Amniotic epithelial cell (primary cell): Measurements from ENCODE around the gene NAV2.

ENCODE experiments used
- DNase-seq: peaks from one replicate; pipeline ENCODE4 v3.0.0-alpha.2; 2010; ENCODE audit warnings: low read depth

Gene NAV2

DNA sequence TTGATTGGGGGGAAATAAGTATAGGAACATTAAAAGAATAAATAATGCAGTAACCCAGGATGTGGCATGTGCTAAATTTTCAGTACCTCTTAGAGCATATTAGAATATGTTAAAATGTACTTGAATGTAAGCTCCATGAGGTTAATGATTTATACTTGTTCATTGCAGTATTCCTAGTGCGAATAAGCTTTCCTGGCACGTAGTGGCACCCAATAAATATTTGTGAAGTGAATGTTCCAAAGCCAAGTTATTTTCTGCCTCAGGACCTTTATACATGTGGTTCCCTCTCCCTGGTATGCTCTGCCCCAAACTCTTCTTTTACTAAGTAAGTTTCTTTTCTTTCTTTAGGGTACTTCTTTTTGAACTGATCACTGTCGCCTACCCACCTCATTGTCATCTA is 328.9 kb downstream of the NAV2 start:
- DNase-seq: peak; percentile 21

DNA sequence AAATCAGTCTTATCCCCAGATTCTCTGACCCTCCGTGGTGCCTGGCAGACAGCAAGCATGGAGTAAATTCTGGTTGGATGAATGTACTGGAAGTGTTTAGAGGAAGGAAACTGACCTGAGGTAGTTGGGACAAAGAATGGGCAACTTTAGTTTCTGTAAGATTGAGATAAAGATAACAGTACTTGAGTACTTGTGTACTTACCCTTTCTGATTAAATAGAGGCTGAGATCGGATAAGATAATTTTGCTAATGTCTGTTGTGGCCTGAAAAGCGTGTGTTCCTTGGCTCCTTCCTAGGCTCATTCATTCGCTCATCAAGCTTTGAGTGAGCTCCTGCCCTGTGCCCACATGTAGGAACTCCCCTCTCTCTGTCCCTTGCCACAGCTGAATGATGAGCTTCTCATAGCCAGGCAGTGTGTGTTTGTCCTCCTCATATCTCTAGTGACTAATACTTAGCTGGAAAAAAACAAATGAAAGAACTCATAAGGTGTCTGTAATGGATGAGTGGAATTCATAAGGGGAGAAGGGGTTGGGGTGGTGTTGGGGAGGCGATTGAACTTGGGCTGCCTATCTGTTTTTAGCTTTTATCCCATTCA is 329.5 kb downstream of the NAV2 start:
- DNase-seq: peak; percentile 54

DNA sequence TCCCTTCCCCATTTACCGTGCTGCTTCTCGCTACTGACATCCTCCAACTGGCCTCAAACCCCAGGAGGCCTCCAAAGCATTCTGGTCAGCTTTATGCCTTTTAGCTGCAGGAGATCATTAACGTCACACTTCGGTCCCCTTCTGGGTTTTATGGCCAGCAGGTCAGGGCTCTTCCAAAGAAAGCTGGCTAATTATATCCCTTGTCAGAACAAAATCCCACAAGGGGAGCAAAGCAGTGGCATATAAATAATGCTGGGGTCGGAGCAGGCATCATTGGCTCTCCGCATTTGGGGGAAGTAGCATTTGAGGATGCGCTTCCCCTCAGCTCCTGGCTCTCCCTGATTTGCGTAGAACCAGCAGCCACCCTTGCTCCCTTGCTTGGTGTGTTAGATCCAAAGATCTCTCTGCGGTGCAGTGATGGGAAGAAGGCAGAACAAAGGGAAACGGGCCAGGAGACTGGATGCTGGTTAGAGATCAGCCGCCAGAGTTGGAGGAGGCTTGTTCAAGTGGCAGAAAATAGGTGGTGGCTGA is 330.2 kb downstream of the NAV2 start:
- no peak for DNase-seq

DNA sequence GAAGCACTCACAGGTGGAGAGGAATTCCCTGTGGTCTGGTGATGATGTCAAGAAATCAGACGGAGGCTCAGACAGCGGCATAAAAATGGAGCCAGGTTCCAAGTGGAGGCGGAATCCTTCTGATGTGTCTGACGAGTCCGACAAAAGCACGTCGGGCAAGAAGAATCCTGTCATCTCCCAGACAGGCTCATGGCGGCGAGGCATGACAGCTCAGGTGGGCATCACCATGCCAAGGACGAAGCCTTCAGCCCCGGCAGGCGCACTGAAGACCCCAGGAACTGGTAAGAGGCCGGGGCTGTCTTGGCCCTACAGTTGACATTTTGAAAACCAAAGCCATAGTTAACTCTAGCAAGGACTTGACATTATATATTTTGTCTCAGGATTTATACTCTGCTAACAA is 331.4 kb downstream of the NAV2 start:
- DNase-seq: no peak

DNA sequence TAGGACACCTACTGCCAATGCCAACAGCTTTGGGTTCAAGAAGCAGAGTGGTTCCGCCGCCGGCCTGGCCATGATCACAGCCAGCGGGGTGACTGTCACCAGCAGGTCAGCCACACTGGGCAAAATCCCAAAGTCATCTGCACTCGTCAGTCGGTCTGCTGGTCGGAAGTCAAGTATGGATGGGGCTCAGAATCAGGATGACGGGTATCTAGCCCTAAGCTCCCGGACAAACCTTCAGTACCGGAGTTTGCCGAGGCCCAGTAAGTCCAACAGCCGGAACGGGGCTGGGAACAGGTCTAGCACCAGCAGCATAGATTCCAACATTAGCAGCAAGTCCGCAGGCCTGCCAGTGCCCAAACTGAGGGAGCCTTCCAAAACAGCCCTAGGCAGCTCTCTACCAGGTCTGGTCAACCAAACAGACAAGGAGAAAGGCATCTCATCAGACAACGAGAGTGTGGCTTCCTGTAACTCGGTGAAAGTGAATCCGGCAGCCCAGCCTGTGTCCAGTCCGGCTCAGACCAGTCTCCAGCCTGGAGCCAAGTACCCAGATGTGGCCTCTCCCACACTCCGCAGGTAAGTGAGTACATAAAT is 332.6 kb downstream of the NAV2 start:
- DNase-seq: no peak

DNA sequence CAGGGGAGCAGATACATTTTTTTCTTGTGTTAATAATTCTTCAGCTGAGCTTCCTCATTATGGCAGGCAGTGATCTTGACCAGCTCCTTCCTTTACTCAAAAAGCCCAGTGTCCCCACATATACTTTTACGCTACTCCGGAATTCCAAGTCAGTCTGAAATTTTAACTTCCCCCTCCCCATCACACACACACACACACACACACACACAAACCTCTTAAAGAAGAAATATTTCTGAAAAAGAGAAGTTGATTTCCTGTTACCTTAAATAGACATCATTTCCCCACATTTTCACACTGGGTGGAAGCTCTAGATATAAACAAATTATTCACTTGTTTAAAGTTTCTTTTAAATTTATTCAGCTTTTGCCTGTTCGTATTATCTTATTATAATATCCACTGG is 333.8 kb downstream of the NAV2 start:
- DNase-seq: no peak

DNA sequence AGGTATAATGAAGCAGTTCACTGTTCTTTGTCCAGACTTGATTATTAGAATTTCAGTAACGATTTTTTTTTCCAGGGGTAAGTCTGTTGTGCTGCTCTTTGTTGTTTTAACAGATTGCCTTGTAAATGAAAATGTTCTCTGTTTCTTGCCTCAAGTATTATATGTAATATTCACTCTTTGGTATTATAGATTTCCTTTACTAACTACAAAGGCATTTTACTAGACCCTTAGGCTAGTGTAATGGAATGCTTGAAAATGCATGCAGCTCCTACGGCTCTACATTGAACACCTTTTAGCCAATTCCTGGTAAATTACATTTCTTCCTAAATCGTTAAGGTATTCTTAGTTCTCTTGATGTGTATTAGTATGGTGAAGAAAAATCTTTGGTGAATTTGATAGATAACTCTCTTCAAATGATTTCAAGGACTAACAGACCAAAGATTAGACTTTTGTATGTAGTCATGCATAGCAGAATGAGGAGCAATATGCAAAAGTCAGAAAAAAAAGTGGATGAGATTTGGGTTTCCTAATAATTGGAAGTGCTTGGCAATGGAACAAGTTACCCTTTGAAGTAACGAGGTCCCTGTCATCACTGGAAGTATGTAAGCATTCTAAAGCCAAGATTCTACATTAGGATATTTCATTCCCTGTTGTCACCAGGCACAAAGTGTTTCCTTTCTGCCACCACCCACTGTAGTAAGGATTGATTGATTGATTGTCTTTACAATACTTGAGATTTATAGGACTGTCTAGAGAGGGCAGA is 334.6 kb downstream of the NAV2 start:
- DNase-seq: no peak

DNA sequence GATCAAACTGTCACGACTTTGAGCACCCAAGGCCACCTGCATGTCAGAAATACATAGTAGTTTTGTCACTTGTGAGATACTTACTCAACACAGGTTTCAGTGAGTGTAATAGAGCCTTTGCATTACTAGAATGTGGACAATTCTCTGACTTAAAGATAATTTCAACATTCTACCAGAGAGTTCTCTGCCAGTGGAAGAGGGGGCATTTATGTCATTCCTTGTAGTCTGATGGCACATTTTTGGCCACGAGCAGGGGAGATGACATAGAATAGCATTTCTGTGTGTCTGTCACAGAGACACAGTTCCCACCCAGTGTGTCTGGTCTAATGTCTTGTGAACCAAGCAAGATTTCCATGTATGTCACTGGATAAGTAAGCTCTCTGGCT is 335.1 kb downstream of the NAV2 start:
- DNase-seq: no peak

DNA sequence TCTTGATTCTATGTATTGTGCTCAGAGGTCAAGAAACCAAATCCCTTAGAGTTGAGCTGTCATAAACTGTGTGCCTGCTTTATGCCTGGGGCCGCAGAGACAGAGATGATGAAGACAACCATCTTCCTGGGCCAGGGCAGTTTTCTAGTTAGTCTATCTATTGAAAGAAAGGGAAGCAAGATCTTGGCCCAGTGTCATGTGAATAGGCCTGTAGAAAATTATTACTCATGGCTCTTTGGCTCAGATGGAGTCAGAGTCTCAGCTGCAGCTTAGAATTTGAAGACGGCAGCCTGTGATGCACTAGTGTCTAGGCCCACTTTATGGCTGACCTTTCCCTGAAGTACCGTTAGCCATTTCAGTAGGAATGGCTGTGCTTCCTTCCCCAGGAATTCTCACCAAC is 335.6 kb downstream of the NAV2 start:
- DNase-seq: peak; percentile 12

DNA sequence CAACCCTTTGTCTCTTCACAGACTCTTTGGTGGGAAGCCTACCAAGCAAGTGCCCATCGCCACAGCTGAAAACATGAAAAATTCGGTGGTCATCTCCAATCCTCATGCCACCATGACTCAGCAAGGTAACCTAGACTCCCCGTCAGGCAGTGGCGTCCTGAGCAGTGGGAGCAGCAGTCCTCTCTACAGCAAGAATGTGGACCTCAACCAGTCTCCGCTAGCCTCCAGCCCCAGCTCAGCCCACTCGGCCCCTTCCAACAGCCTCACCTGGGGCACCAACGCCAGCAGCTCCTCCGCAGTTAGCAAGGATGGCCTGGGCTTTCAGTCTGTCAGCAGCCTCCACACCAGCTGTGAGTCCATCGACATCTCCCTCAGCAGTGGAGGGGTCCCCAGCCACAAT is 336.1 kb downstream of the NAV2 start:
- no peak for DNase-seq

DNA sequence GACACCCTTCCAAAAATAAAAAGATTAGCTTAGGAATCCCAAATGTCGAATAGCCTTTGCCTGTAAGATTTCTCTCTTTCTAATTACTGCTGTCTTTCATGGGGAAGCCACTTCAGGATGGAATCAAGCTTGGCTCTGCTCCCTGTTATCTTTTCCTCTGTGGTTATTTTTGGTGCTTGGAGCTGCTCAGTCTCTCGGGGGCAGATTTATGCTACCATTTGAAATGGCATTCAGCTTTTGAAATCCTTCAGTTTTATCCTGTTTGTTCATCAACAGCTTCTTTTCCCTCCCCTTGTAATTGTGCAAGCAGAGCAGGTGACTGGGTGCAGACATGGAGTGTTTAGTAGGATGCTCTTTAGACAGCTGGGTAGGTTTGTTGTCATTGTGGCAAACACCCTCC is 336.6 kb downstream of the NAV2 start:
- peak; percentile 86 for DNase-seq

DNA sequence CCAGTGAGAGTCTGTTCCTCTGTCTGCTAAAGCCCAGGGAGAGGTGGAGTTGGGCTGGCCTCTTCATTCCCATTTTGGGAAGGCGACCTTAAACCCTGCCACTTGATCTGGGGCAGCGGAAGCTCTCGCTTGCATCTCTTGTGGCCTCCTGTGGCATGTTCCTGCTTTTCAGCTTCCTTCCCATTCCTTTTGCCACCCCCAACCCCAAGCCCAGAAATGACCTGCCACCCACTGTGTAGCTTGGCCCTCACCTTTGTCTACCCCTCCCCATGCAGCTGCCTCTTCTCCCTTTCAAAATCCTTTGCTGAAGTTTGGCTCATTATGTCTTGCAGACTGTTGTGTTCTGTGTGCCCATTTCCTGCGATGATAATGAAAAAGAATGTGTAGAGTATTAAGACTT is 337.4 kb downstream of the NAV2 start:
- DNase-seq: no peak

DNA sequence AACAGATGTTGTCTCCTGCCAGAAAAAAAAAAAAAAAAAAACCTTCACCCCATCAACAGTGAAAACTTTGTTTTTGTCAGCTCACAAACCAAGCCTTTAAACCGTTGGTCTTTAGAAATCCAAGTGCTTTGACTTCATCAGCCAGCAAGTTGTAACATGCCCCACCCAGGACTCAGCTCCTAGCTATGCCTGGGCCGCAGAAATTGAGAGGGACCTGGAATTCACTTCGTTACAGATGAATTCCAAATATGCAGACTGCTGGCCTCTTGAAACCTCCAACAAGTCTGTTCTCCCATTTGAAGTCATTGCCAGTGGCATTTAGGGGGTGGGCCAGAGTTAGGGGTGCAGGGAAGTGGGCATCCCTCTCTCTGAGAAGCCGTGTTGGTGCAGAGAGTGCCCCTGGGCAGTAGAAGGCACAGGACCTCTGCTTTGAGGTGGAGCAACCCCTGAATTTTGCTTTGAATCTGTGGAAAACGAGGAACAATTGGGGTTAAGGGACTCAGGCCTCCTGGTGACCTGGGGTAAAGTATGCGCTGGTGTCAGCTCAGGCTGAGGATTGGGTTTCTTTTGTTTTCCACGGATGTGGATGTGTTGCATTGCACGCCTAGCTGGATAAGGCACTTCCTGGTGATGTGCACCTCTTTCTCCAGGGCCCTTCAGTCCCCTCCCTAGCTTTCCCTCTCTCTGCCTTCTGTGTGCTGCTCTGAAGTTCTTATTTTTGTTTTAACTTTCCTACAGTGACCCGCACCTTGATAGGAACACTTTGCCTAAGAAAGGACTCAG is 338.1 kb downstream of the NAV2 start:
- DNase-seq: no peak

DNA sequence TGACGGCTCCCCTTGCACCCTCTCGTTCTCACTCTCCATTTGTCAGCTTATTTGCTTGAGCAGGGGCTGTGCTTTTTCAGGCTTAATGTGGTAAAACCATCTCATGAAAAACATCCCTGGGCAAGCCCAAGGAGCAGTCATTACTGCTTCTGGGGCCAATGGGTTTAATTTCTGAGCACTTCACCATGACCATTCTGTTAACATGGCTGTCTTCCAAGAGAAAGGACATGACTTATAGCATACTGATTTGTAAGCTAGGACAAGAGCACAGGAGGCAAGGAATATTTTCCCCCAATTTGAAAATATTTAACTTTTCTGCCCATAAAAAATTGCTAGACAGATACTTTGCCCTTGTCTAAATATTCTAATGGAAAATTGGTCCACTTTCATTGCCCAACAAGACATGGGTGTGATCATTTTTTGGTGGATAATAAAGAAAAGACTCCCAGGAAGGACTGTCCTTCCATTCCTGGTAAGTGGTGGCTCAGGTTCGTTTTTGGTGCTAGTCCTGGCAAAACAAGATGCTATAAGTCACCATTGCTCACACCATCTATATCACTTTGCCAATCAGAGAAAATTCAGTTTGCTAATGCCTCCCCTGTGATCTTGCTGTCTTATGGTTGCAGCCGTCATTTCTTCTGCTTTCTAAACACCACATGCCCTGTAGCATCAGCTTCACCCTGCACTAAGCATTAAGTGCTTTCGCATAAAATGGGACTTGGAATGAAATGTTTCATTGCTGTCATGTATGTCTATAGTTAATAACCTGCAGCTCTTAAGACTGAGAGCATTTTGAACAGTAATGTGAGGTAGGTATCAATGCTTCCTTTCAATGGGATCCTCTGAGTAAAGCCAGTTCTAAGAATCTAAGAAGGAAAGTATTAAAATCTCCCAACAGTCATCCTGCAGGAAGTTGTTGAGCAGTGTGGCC is 339.1 kb downstream of the NAV2 start:
- no peak for DNase-seq

DNA sequence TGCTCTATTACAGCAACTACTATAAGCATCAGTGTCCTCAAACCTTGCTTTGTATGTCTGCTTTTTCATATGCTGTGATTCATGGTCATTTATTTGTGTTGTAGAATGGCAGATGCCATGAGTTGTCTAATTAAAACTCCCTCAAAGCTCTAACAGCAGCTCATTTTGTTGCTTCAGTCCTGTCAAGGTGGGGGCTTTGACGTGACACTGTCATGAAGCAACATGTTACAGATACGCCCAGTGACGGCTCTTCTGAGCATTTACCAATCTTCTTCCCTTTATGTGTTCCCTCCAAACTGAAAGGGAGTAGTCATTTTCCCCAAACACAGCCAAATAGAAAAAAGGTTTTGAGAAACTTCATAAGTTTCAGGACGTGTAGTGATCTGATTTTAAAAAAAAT is 340.9 kb downstream of the NAV2 start:
- DNase-seq: no peak

DNA sequence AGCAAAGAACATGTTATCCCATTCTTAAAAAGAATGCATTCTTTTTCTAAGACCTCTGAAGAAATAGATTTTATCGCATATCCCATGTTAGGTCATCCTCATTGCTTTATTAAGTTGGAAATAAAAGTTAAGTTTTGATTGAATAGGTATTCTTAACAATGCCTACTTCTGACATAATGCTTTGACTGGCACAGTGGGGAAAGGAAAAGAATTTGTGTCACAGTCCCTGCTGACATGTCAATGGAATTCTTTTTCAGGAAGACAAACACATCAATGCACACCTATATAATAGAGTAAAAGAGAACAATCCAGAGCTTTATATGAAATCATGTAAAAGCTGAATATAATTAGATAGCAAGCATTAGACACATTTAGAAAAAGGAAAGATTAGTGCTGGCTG is 341.9 kb downstream of the NAV2 start:
- no peak for DNase-seq

DNA sequence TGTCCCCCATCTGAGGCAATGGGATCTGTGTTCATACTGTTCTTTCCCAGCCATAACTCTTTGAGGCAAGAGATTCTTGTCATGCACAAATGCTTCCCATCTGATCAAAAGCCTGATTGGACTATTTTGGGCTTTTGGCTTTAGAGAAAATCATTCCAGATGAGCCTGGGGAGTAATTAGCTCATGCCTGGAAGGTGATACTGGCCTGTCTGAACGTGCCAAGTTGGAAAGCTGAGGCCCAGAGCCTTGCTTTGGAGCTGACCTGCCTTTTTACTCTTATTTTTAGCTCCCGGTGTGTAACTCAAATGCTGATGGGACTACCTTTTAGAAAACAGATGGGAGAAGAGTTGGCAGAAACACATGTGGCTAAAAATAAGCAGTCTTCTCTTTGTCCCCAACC is 342.7 kb downstream of the NAV2 start:
- DNase-seq: no peak

DNA sequence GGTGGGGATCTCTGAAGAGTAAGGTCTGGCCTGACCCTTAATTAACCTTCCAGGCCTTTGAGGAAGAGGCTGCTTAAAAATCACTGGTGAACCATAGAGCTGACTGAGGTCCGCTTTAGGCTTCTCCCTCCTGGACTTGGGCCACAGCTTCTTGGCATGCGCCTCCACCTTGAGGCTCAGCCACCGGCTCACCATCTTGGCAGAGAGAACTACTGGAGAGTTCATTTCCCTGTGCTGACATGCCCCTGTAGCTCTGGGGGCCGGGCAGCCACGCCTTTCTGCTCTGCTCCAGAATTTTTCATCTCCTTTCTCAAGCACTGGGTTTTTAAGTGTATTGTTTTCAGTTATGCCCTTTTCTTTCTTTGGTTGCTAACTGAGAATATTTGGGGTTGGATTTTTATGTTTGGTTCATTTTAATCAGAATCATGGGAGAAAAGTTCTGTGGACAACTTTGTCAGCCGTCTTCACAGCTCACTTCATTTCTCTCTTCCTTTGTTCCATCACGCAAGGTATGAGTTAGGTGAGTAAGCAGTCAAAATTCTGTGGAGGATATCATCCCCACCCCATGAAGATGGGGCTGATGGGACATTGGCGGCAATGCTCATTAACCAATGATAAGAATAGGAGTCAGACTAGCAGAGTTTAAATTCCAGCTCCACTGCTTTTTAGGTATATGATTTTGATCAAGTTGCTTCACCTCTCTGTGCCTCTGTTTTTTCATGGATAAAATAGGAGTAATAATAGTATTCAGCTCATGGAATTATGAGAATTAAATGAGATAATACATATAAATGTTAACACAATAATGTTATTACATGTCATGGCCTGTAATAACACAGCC is 343.7 kb downstream of the NAV2 start:
- no peak for DNase-seq

DNA sequence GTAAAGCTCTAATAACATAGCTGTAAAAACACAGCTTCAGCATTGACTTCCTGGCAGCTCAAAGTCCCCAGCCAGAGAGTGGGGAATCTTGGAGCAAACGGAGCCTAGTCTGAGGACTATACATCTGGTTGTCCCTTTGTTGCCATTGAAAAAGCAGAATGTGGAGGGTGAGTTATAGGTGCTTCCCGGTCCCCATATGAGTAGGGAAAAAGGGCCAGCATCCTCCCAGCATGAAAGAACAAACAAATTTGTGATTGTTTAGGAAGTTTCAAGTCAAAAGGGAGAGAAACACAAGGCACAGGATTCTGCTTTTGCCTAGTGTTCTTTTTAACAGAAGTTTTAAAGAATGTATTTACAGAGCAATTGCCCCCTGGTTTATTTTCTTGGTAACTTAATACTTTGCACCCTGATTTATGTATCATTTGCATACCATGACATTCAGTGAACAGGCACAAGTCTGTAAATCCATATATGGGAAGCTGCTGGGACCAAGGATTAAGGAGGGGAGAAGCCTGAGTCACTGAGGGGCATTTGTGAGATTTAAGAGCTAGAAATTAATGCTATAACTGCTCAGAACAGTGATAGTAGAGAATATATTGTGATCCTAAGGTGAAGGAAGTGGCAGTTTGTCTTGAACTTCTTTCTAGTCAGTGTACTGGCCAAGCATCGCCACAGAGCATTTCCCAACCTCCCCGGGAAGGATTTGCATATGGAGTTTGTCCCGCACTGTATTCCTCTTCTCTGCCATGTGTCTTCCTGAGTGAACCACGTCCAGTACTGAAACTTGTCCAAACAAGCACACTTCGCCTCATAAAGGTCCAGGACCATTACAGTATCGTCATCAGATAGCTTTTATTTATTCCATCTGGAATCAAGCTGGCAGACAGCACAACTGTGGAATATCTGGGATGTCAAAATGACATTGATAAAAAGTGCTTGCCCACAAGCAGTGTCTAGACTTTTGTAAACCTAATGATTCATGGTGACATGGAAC is 344.6 kb downstream of the NAV2 start:
- peak; percentile 18 for DNase-seq
